Progenitor cell of endocrine pancreas (in vitro differentiated cells): ENCODE data around the gene RPP14. TPM values are rescaled to one million over a fixed set of nuclear protein-coding genes. Genes with fewer than 3 reads are reported as not detected.

Experiments
- DNase-seq: peaks from one replicate; pipeline ENCODE4 v3.0.0; 2021; ENCODE audit warnings: low spot score; ENCODE audit not compliant: unreplicated experiment
- H3K27ac Mint-ChIP-seq: 2 replicates; pipeline ENCODE4 v1.8.0; 2021; ENCODE audit warnings: mild to moderate bottlenecking, moderate library complexity, mixed read lengths
- H3K27me3 Mint-ChIP-seq: 2 replicates; pipeline ENCODE4 v1.8.0; 2021; ENCODE audit warnings: mixed read lengths
- H3K36me3 Mint-ChIP-seq: 2 replicates; pipeline ENCODE4 v1.8.0; 2022; ENCODE audit warnings: mixed read lengths; ENCODE audit not compliant: insufficient read depth
- H3K4me1 Mint-ChIP-seq: 2 replicates; pipeline ENCODE4 v1.8.0; 2021; ENCODE audit warnings: low read depth, mixed read lengths
- H3K4me3 Mint-ChIP-seq: 2 replicates; pipeline ENCODE4 v1.8.0; 2021; ENCODE audit warnings: low read depth, mild to moderate bottlenecking, moderate library complexity, mixed read lengths
- H3K9me3 Mint-ChIP-seq: 2 replicates; pipeline ENCODE4 v1.8.0; 2021; ENCODE audit warnings: low read depth, mixed read lengths
- total RNA-seq: library from RNA; stranded (reverse); gene quantifications from 2 replicates; pipeline ENCODE4 v1.2.1, GENCODE V29; 2021
- TF ChIP-seq, protein P1 (sequence below): fragments of 200-600 bp; sonication (generic); IDR thresholded peaks from one replicate; pipeline ENCODE4 v1.5.0; 2021; ENCODE audit warnings: antibody characterized with exemption, mild to moderate bottlenecking; ENCODE audit not compliant: unreplicated experiment

RPP14 gene
- total RNA-seq, 1 donor from 2014 or later = 26.0 TPM

DNA sequence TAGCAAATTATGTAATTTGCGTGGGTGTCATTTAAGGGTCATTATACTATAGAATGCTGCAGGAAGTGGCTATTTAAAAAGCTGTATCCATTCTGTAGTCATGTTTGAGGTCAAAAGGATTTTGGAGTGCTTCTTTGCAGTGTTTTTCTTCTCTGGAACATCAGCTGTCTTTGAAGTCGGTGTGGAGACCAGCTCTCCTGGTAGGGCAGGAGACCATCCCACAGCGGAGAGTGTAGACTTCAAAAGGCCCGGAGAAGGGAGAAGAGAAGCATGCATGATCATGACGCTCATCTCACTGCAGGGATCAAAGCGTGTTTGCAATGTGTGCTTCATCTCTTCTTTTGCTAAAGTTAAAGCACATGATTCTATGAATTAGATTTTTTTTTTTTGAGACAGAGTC, 46.6 kb downstream of the RPP14 start:
- peaks cover 11% of the 10 kb centered on the region for H3K4me1 Mint-ChIP-seq
- no peaks in the 10 kb centered on the region for H3K9me3 Mint-ChIP-seq
- H3K36me3 Mint-ChIP-seq = no peaks in the 10 kb centered on the region
- no peak overlapping the region for H3K4me3 Mint-ChIP-seq
- TF ChIP-seq, protein P1, sequence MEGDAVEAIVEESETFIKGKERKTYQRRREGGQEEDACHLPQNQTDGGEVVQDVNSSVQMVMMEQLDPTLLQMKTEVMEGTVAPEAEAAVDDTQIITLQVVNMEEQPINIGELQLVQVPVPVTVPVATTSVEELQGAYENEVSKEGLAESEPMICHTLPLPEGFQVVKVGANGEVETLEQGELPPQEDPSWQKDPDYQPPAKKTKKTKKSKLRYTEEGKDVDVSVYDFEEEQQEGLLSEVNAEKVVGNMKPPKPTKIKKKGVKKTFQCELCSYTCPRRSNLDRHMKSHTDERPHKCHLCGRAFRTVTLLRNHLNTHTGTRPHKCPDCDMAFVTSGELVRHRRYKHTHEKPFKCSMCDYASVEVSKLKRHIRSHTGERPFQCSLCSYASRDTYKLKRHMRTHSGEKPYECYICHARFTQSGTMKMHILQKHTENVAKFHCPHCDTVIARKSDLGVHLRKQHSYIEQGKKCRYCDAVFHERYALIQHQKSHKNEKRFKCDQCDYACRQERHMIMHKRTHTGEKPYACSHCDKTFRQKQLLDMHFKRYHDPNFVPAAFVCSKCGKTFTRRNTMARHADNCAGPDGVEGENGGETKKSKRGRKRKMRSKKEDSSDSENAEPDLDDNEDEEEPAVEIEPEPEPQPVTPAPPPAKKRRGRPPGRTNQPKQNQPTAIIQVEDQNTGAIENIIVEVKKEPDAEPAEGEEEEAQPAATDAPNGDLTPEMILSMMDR = no peak
- H3K27ac Mint-ChIP-seq = no peak overlapping the region
- DNase-seq = no peak
- H3K27me3 Mint-ChIP-seq = no peaks in the 10 kb centered on the region

DNA sequence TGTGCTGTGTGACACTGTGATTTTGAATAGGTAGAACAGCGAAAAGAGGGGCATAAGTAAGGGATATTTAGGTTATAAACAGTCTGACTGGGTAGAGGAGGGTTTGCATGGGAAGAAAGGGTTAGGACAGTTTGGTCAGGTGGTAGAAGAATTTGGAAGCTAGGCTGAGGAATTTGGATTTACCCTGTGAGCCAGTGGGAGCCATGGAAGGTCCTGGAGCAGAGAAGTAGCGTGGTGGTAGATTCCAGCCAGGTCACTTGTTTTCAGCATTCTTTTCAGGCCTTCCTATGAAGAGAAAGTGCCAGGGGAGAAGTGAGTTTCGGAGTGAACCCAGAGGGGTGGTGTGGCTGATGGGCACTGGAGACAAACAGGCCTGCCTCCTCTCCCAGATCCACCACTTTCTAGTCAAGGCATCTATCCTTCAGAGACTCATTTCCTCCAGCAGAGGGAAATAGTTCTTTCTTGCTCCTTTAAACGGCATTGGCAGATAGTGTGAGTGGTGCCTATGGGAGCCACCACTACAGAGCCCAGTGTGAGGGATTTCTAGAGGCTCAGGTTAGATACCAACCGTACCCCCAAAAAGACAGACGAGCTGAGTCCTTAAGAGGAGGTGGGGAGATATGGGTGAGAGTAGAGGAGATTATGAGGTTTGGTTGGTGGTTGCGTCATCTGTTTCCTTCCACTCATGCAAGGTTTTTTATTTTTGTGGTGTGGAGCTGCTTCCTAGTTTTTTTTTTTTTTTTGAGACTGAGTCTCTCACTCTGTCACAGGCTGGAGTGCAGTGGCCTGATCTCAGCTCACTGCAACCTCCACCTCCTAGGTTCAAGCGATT, 47.9 kb downstream of the RPP14 start:
- Mint-ChIP-seq H3K9me3 (no peaks in the 10 kb centered on the region), H3K4me3 (no peak overlapping the region), H3K27ac (no peak overlapping the region), H3K4me1 (peaks cover 11% of the 10 kb centered on the region), H3K36me3 (no peaks in the 10 kb centered on the region), H3K27me3 (no peaks in the 10 kb centered on the region)
- TF ChIP-seq, protein P1 = no peak
- DNase-seq = no peak

- no peak for DNase-seq
- no peaks in the 10 kb centered on the region for H3K36me3 Mint-ChIP-seq
- no peaks in the 10 kb centered on the region for H3K9me3 Mint-ChIP-seq
- H3K27me3 Mint-ChIP-seq = no peaks in the 10 kb centered on the region
- H3K4me1 Mint-ChIP-seq = peaks cover 9% of the 10 kb centered on the region
- H3K27ac Mint-ChIP-seq = no peak overlapping the region
- TF ChIP-seq, protein P1 = no peak
- no peak overlapping the region for H3K4me3 Mint-ChIP-seq
Observed at GRCh38 chr3:58355179-58355578, 49.1 kb downstream of the RPP14 start.

- Mint-ChIP-seq H3K4me1 (peaks cover 2% of the 10 kb centered on the region), H3K9me3 (no peaks in the 10 kb centered on the region), H3K36me3 (no peaks in the 10 kb centered on the region), H3K4me3 (no peak overlapping the region), H3K27me3 (no peaks in the 10 kb centered on the region), H3K27ac (no peak overlapping the region)
- no peak for DNase-seq
- TF ChIP-seq, protein P1 = no peak
Observed at GRCh38 chr3:58356054-58356453, 50.0 kb downstream of the RPP14 start.

DNA sequence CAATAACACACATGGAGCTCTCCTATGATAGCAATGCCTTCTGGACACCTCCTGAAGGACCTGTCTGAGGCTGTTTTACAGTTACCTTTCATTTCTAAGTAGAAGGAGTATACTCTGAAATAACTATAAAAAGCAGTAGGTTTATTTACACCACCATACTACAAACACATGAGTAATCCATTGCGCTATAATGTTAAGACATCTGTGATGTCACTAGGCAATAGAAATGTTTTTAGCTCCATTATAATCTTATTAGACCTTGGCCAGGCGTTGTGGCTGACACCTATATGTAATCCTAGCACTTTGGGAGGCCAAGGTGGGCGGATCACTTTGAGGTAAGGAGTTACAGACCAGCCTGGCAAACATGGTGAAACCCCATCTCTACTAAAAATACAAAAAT, 51.4 kb downstream of the RPP14 start:
- no peaks in the 10 kb centered on the region for H3K27me3 Mint-ChIP-seq
- no peak for DNase-seq
- H3K27ac Mint-ChIP-seq = no peak overlapping the region
- peaks cover 2% of the 10 kb centered on the region for H3K4me1 Mint-ChIP-seq
- no peaks in the 10 kb centered on the region for H3K36me3 Mint-ChIP-seq
- no peak overlapping the region for H3K4me3 Mint-ChIP-seq
- TF ChIP-seq, protein P1 = no peak
- H3K9me3 Mint-ChIP-seq = no peaks in the 10 kb centered on the region
